ENCODE data around the gene MAGOH.
"Not testable (repeated sequence)": the region's sequence is repeated elsewhere in the genome, so short reads cannot be mapped to it uniquely, and the experiment has no call there.

The MAGOH gene

GRCh38 chr1:53186533-53186932 is 51.8 kb downstream of the MAGOH start:
- no peak for DNase-seq (ENCODE audit: low read depth)

DNA sequence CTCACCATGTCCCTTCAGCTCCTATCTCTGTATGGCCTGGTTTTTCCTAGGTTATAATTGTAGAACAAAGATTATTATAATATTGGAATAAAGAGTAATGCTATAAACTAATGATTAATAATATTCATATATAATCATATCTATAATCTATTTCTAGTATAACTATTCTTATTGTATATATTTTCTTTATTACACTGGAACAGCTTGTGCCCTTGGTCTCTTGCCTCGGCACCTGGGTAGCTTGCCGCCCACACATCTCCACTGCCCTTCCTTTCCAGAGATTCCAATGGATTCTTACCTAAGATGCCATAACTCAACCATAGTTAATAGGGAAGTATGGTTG is 52.4 kb downstream of the MAGOH start:
- not testable (repeated sequence) for DNase-seq (ENCODE audit: low read depth)

DNA sequence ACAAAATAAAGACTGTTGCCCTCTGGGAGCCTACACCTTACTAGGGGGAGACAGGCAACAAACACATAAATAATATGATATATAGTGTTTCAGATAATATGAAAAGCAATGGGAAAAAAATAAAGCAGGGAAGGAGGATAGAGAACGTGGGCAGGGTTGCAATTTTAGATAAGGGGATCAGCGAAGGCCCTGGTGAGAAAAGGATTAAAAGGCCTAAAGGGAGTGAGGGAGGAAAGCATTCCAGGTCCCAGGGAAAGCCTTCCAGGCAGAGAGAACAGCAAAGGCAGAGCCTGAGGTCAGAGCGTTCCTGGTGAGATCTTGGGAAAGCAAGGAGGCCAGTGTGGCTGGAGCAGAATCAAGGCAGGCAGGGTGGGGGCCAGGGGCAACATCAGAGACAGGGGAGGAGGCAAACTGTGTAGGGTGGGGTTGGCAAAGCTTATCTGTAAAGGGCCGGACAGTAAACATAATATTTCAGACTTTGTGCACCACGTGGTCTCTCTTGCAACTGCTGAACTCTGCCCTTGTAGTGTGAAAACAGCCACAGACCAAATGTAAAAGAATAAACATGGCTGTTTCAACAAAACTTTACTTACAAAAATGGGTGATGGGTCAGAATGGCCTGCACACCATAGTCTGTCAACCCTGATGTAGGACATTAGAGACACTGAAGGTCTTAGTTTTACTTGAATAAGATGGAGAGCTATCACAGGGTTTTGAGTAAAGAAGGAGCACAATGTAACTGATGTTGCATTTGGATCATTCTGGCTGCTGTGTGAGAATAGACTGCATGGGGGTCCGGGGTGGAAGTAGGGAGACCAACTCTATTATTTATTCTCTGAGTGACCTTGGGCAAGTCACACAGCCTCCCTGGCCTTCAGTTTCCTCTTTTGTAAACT is 55.0 kb downstream of the MAGOH start:
- DNase-seq (ENCODE audit: low read depth) = no peak

DNA sequence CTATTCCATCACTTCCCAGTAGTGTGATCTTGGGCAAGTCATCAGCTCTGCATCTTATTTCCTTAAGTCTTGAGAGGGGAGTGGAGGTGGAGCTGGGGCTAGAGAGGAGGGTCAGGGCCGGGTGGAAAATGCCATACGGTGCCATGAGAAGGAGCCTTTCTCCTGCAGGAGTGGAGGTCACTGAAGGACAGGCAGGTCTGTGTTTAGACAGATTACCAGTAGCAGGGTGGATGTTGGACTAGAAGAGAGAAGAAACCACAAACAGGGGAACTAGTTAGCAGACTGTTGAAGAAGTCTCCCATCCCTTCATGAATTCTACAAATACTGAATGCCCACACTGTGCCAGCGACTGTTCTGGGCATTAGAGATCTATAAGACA is 55.6 kb downstream of the MAGOH start:
- no peak for DNase-seq (ENCODE audit: low read depth)

DNA sequence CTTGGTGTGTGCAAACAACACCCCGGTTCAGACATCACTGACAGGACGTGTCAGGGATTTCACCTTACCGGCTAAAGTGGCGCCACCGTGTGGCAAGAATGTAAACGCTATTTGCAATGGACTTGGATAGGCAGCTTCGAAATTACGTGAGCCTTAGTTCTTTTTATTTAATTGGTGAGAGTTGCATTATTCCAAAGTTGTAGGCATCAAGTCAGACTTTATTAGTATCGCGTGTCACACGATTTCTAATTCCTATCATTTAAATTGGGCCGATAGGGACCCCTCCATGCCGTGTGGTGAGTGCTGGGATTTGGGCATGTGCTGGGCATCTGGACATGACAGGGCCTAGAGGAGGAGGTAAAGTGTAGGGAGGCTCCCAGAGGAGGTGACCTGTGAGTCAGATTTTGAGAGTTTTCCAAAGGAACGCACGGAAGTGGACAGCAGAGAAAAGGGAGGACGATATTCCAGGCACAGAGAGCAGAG is 56.2 kb downstream of the MAGOH start:
- peak; percentile 80 for DNase-seq (ENCODE audit: low read depth)

DNA sequence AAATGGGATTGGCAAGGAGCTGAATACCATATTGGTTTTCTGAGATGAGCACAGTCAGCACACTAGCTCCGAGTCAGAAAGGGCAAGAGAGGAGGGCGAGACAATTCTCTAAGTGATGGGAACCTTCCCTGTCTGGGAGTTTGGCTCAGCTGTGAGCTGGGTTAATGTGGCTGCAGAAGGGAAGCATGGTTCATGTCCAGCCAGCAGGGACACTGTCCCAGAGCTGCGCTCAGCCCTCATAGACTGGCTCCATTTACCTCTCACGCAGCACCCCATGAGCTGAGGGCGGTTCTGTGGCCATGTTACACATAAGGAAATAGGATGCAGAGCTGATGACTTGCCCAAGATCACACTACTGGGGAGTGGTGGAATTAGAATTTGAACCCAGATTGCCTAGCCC is 57.4 kb downstream of the MAGOH start:
- no peak for DNase-seq (ENCODE audit: low read depth)

DNA sequence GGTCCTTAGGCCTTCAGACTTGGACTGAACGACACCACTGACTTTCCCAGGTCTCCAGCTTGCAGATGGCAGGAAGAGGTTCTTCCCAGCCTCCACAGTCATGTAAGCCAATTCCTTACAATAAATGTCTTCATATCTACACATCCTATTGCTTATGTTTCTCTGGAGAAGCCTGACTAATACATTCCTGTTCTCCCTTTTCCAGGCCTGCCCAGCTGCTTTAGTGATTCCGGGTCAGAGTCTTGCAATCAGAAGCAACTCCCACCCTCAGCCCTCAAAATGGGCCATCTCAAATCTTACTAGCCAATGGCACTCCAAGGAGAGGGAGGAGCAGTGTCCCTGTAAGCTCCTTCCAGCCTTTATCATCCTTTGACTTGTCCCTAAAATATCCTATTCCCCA is 58.1 kb downstream of the MAGOH start:
- DNase-seq (ENCODE audit: low read depth) = no peak

Data from activated T-cell treated with anti-CD3 and anti-CD28 coated beads for 1 hour (primary cell).